ENCODE results near the gene CEP112. TPM values are rescaled to one million over a fixed set of nuclear protein-coding genes. Genes with fewer than 3 reads are reported as not detected.

The CEP112 gene
- total RNA-seq, 1 donor from 2014 or later, result 9.5 TPM

GRCh38 chr17:65985571-65985970 lies 206.4 kb downstream of the CEP112 start:
- H3K36me3 Mint-ChIP-seq (ENCODE audit: unreplicated experiment), result peaks cover 14% of the 10 kb centered on the region
- peaks cover 29% of the 10 kb centered on the region for H3K9me3 Mint-ChIP-seq (ENCODE audit: unreplicated experiment)
- no peak overlapping the region for H3K27ac Mint-ChIP-seq (ENCODE audit: unreplicated experiment)
- TF ChIP-seq CTCF (IDR thresholded peaks at IDR 0.05), result no peak
- no peak overlapping the region for H3K4me3 Mint-ChIP-seq (ENCODE audit: unreplicated experiment)
- peaks cover 4% of the 10 kb centered on the region for H3K4me1 Mint-ChIP-seq (ENCODE audit: unreplicated experiment)
- no peaks in the 10 kb centered on the region for H3K27me3 Mint-ChIP-seq (ENCODE audit: unreplicated experiment)
- no peak for DNase-seq (ENCODE audit: extremely low spot score, unreplicated experiment)

- TF ChIP-seq CTCF (IDR thresholded peaks at IDR 0.05), result no peak
- DNase-seq (ENCODE audit: extremely low spot score, unreplicated experiment), result no peak
- H3K9me3 Mint-ChIP-seq (ENCODE audit: unreplicated experiment), result peaks cover 19% of the 10 kb centered on the region
- no peaks in the 10 kb centered on the region for H3K27me3 Mint-ChIP-seq (ENCODE audit: unreplicated experiment)
- no peak overlapping the region for H3K27ac Mint-ChIP-seq (ENCODE audit: unreplicated experiment)
- peaks cover 11% of the 10 kb centered on the region for H3K36me3 Mint-ChIP-seq (ENCODE audit: unreplicated experiment)
- peaks cover 4% of the 10 kb centered on the region for H3K4me1 Mint-ChIP-seq (ENCODE audit: unreplicated experiment)
- H3K4me3 Mint-ChIP-seq (ENCODE audit: unreplicated experiment), result no peak overlapping the region
Measured at GRCh38 chr17:65984299-65984698, 207.6 kb downstream of the CEP112 start.

- Mint-ChIP-seq H3K36me3 (ENCODE audit: unreplicated experiment) (peaks cover 2% of the 10 kb centered on the region), H3K4me3 (ENCODE audit: unreplicated experiment) (no peak overlapping the region), H3K4me1 (ENCODE audit: unreplicated experiment) (peaks cover 8% of the 10 kb centered on the region), H3K27ac (ENCODE audit: unreplicated experiment) (no peak overlapping the region), H3K27me3 (ENCODE audit: unreplicated experiment) (no peaks in the 10 kb centered on the region), H3K9me3 (ENCODE audit: unreplicated experiment) (no peaks in the 10 kb centered on the region)
- no peak for TF ChIP-seq CTCF (IDR thresholded peaks at IDR 0.05)
- DNase-seq (ENCODE audit: extremely low spot score, unreplicated experiment), result no peak
Measured at GRCh38 chr17:65978871-65979270, 213.1 kb downstream of the CEP112 start.

- no peak for TF ChIP-seq CTCF (IDR thresholded peaks at IDR 0.05)
Measured at GRCh38 chr17:65977041-65977440, 214.9 kb downstream of the CEP112 start.

GRCh38 chr17:65975878-65976277 lies 216.1 kb downstream of the CEP112 start:
- Mint-ChIP-seq H3K4me3 (ENCODE audit: unreplicated experiment) (no peak overlapping the region), H3K4me1 (ENCODE audit: unreplicated experiment) (peaks cover 8% of the 10 kb centered on the region), H3K27me3 (ENCODE audit: unreplicated experiment) (no peaks in the 10 kb centered on the region), H3K36me3 (ENCODE audit: unreplicated experiment) (peaks cover 2% of the 10 kb centered on the region), H3K27ac (ENCODE audit: unreplicated experiment) (no peak overlapping the region), H3K9me3 (ENCODE audit: unreplicated experiment) (no peaks in the 10 kb centered on the region)
- TF ChIP-seq CTCF (IDR thresholded peaks at IDR 0.05), result no peak
- DNase-seq (ENCODE audit: extremely low spot score, unreplicated experiment), result no peak

More at GRCh38 chr17:65977041-65977440, 214.9 kb downstream of the CEP112 start:
- no peaks in the 10 kb centered on the region for H3K27me3 Mint-ChIP-seq (ENCODE audit: unreplicated experiment)
- no peak for DNase-seq (ENCODE audit: extremely low spot score, unreplicated experiment)
- no peak overlapping the region for H3K4me3 Mint-ChIP-seq (ENCODE audit: unreplicated experiment)
- H3K36me3 Mint-ChIP-seq (ENCODE audit: unreplicated experiment), result peaks cover 4% of the 10 kb centered on the region
- no peaks in the 10 kb centered on the region for H3K9me3 Mint-ChIP-seq (ENCODE audit: unreplicated experiment)
- H3K4me1 Mint-ChIP-seq (ENCODE audit: unreplicated experiment), result peaks cover 8% of the 10 kb centered on the region
- H3K27ac Mint-ChIP-seq (ENCODE audit: unreplicated experiment), result no peak overlapping the region

All from osteocyte (in vitro differentiated cells).